Kidney (tissue), 14 donors: Measurements from ENCODE around the gene JAKMIP1. TPM values are rescaled to one million over a fixed set of nuclear protein-coding genes. Genes with fewer than 3 reads are reported as not detected.

Source experiments
- DNase-seq, 5 donors: peaks; one replicate each; pipeline ENCODE4 v3.0.0-alpha.2; 2013 to 2020
- FAIRE-seq: peaks from 2 replicates; lab custom pipeline; 2012; peaks lifted over from hg19 to GRCh38; lab: Jason Lieb, UNC
- H3K27ac ChIP-seq, 2 donors: one replicate each; pipeline ENCODE4 v1.7.0; 2013; ENCODE audit warnings: low read depth in 2 of 2, low read length in 2 of 2, inconsistent platforms in 1 of 2
- H3K27me3 ChIP-seq: one replicate; pipeline ENCODE4 v1.7.1; 2013; ENCODE audit warnings: low read length, inconsistent platforms; ENCODE audit not compliant: control insufficient read depth, insufficient read depth
- H3K36me3 ChIP-seq, 3 donors: one replicate each; pipeline versions ENCODE4 v1.7.0 to v1.7.1; 2013; ENCODE audit warnings: low read length in 3 of 3, control low read depth in 1 of 3, inconsistent platforms in 1 of 3; ENCODE audit not compliant: insufficient read depth in 3 of 3, control insufficient read depth in 2 of 3
- H3K4me1 ChIP-seq, 3 donors: one replicate each; pipeline versions ENCODE4 v1.7.0 to v1.7.1; 2013; ENCODE audit warnings: low read length in 3 of 3, inconsistent platforms in 1 of 3, low read depth in 1 of 3; ENCODE audit not compliant: control insufficient read depth in 2 of 3, insufficient read depth in 2 of 3
- H3K4me3 ChIP-seq, 3 donors: one replicate each; pipeline versions ENCODE4 v1.7.0 to v1.8.1; 2013; ENCODE audit warnings: low read length in 3 of 3, control low read depth in 1 of 3, inconsistent platforms in 1 of 3
- H3K9ac ChIP-seq, 3 donors: one replicate each; pipeline versions ENCODE4 v1.7.0 to v1.7.1; 2013; ENCODE audit warnings: low read length in 3 of 3, control low read depth in 1 of 3, inconsistent platforms in 1 of 3
- H3K9me3 ChIP-seq, 3 donors: one replicate each; pipeline versions ENCODE4 v1.7.0 to v1.7.1; 2013; ENCODE audit warnings: low read length in 3 of 3, control low read depth in 1 of 3, inconsistent platforms in 1 of 3; ENCODE audit not compliant: control insufficient read depth in 2 of 3, insufficient read depth in 1 of 3
- CTCF ChIP-seq: IDR thresholded peaks from 3 replicates; pipeline ENCODE4 v1.5.1; 2012; ENCODE audit warnings: mild to moderate bottlenecking, moderate library complexity, borderline replicate concordance; ENCODE audit not compliant: insufficient read depth; ENCODE audit errors: extremely low read depth
- intact Hi-C: fragments of 100-400 bp; cut with DNase I; formaldehyde crosslinking; loops from one replicate; pipeline ENCODE4 v1.11.1; 2022
- polyA plus RNA-seq: library from polyadenylated mRNA; stranded (reverse); fragments of 350-450 nt; fragmentation: Illumina TruSeq; extraction: RNeasy Lipid Tissue Mini Kit (QIAGEN cat#74804); gene quantifications from one replicate; pipeline ENCODE4 v1.2.3, GENCODE V29; 2014; ENCODE audit warnings: low read depth, low replicate concordance; ENCODE audit not compliant: insufficient read depth
- total RNA-seq: library from RNA; stranded (reverse); fragmentation: NEBNext Ultra II Directional; extraction: Animal tissue kit (Norgen Biotek cat#: 25700); gene quantifications from one replicate; pipeline ENCODE4 v1.2.1, GENCODE V29; 2021
- donor health status: control.
- donor health status: control.
- donor health status: control.
- donor health status: control.
- donor health status: control.
- donor health status: DM: yes; HTN: yes; CAD: no.
- donor health status: Normal renal cell carcinoma (clear cell type).

The JAKMIP1 gene
- total and polyA plus RNA-seq, 2 donors from 2014 or later: 0.69 TPM; not detected in 1

- Histone ChIP-seq H3K4me1 (no peaks in the 10 kb centered on the region), H3K4me3 (no peak overlapping the region), H3K27me3 (no peaks in the 10 kb centered on the region), H3K9ac (no peak overlapping the region), H3K36me3 (no peaks in the 10 kb centered on the region), H3K9me3 (no peaks in the 10 kb centered on the region), H3K27ac (no peak overlapping the region)
- TF ChIP-seq CTCF: no peak
- intact Hi-C loops: no loop called here
- FAIRE-seq (no peak), DNase-seq (peak in 2 of 5 donors; percentile 18 to 49)
These were observed 207.5 kb downstream of the JAKMIP1 start for GRCh38 chr4:5992828-5993321.

GRCh38 chr4:5992171-5992827 lies 208.1 kb downstream of the JAKMIP1 start:
- Histone ChIP-seq H3K9me3 (no peaks in the 10 kb centered on the region), H3K27me3 (no peaks in the 10 kb centered on the region), H3K27ac (no peak overlapping the region), H3K4me3 (no peak overlapping the region), H3K9ac (no peak overlapping the region), H3K36me3 (no peaks in the 10 kb centered on the region), H3K4me1 (no peaks in the 10 kb centered on the region)
- intact Hi-C loops: no loop called here
- TF ChIP-seq CTCF: no peak
- DNase-seq (peak in 2 of 5 donors; percentile 20 to 45), FAIRE-seq (no peak)

DNA sequence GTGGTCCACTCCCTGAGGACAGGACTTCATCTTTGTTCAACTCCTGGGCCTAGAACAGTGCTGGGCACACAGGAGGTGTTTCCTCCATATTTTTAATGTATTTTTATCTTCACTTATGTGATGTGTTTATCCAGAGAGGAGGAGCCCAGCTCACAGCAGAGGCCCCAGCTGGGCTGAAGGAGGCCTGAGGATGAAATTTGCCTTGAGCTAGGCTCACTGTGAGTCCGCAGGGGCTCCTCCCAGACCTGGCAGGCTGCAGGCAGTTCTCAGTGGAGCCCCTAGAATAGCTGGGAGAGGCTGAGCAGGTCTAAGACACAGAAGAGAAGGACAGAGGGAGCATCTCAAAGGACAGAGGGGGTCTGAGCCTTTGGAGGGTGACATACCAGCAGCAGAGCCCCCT lies 208.9 kb downstream of the JAKMIP1 start:
- Histone ChIP-seq H3K4me3 (no peak overlapping the region), H3K9ac (no peak overlapping the region), H3K27me3 (no peaks in the 10 kb centered on the region), H3K4me1 (no peaks in the 10 kb centered on the region), H3K9me3 (no peaks in the 10 kb centered on the region), H3K36me3 (no peaks in the 10 kb centered on the region), H3K27ac (no peak overlapping the region)
- DNase-seq: peak in 1 of 5 donors; percentile 16
- intact Hi-C loops: no loop called here
- no peak for FAIRE-seq
- no peak for TF ChIP-seq CTCF
